Heart right ventricle (tissue), 16 donors: ENCODE measurements around the gene ADD3. TPM values are rescaled to one million over a fixed set of nuclear protein-coding genes. Genes with fewer than 3 reads are reported as not detected.
A peak's percentile ranks its signal among the peaks of the same experiment; 100 is the strongest.

ENCODE experiments used
- ATAC-seq, 8 donors: fragments of 200-7000 bp; cut with Tn5 transposase; one replicate each; pipeline ENCODE4 v1.9.1; 2020; ENCODE audit warnings: mild to moderate bottlenecking in 8 of 8, moderate library complexity in 8 of 8, moderate number of reproducible peaks in 1 of 8
- DNase-seq, 2 donors: peaks; one replicate each; pipeline ENCODE4 v3.0.0-alpha.2; 2020
- H3K27ac ChIP-seq, 10 donors: fragments of 200-600 bp; sonication (generic) in 2 of 10; one replicate each; pipeline versions ENCODE4 v1.5.0 to v1.8.0; 2020 to 2022; ENCODE audit warnings: mild to moderate bottlenecking in 3 of 10
- H3K27me3 ChIP-seq, 7 donors: fragments of 200-600 bp; one replicate each; pipeline ENCODE4 v1.8.0; 2021 to 2022; ENCODE audit warnings: mild to moderate bottlenecking in 2 of 7
- H3K36me3 ChIP-seq, 9 donors: fragments of 200-600 bp; sonication (generic) in 1 of 9; one replicate each; pipeline versions ENCODE4 v1.5.0 to v1.8.0; 2020 to 2022; ENCODE audit warnings: mild to moderate bottlenecking in 2 of 9
- H3K4me1 ChIP-seq, 9 donors: fragments of 200-600 bp; sonication (generic) in 1 of 9; one replicate each; pipeline versions ENCODE4 v1.5.0 to v1.8.0; 2020 to 2022; ENCODE audit warnings: mild to moderate bottlenecking in 4 of 9
- H3K4me3 ChIP-seq, 10 donors: fragments of 200-600 bp; sonication (generic) in 2 of 10; one replicate each; pipeline versions ENCODE4 v1.5.0 to v1.8.0; 2020 to 2022; ENCODE audit warnings: mild to moderate bottlenecking in 7 of 10, moderate library complexity in 2 of 10
- H3K9me3 ChIP-seq, 11 donors: fragments of 200-600 bp in 10 of 11; sonication (generic) in 2 of 11; one replicate each; pipeline versions ENCODE4 v1.5.0 to v1.8.0; 2013 to 2022; ENCODE audit warnings: mild to moderate bottlenecking in 2 of 11, control low read depth in 1 of 11, moderate library complexity in 1 of 11
- CTCF ChIP-seq, 9 donors: fragments of 200-600 bp; sonication (generic) in 2 of 9; IDR thresholded peaks; one replicate each; pipeline versions ENCODE4 v1.5.0 to v1.8.0; 2021 to 2022; ENCODE audit warnings: antibody characterized with exemption in 9 of 9, mild to moderate bottlenecking in 5 of 9, moderate library complexity in 1 of 9
- WGBS, 2 donors: extraction: QIAGEN DNeasy Blood & Tissue Kit; methylation state at CpG; one replicate each; pipeline ENCODE4 v1.1.7; 2013; ENCODE audit warnings: inconsistent platforms in 1 of 2; 5-methylcytosine and 5-hydroxymethylcytosine counted together
- intact Hi-C, 10 donors: fragments of 100-400 bp; cut with DNase I; formaldehyde crosslinking; loops; one replicate each; pipeline versions ENCODE4 v1.11.1 to v1.14.2; 2022
- polyA plus RNA-seq, 2 donors: library from polyadenylated mRNA; stranded (reverse); fragments of 200-250 nt; gene quantifications; one replicate each; pipeline ENCODE4 v1.2.3, GENCODE V29; 2013
- total RNA-seq, 10 donors: library from RNA; stranded (reverse); fragmentation: NEBNext Ultra II Directional in 3 of 10; extraction: Animal tissue kit (Norgen Biotek cat#: 25700) in 3 of 10; gene quantifications; one replicate each; pipeline versions ENCODE4 v1.2.1 to v1.2.4, GENCODE V29; 2021 to 2023
- donor health status: Arrhythmogenic right ventricular cardiomyopathy.
- donor health status: ischemic (EF 13 %, LVEDD 7.1; RV severe dilation, severe dysfunction).
- donor health status: healthy with polysubstance abuse.
- donor health status: DM: no; HTN: yes; CAD: no.
- donor health status: DM: no; HTN: no; CAD: no.
- donor health status: ischemic (EF 25% LVEDD 6.9; RV normal size, moderate dysfunction).
- donor health status: ischemic (EF 25% LVEDD 5.7; RV mildly dilated, moderate dysfunction).
- donor health status: healthy.
- donor health status: DM: yes; HTN: yes; CAD: no.
- donor health status: Ischemic cardiomyopathy.
- donor health status: ischemic (EF 35%, LVEDD 5.7; RV mildly dilated, moderate dysfunction).
- donor health status: nonischemic (EF 11% LVEDD 7.7; RV severe dilation, severe dysfunction).
- donor health status: DM: yes; HTN: yes; CAD: no.
- donor health status: PGD.
- donor health status: ischemic (EF 29% LVEDD 5.4; RV normal size, mild dysfunction).
- donor health status: nonischemic (EF 23%, LVEDD 6.1; RV moderate dilation, normal function).

Gene ADD3
- total and polyA plus RNA-seq, 12 donors: 28.0 to 106 (median 87.8) TPM

DNA sequence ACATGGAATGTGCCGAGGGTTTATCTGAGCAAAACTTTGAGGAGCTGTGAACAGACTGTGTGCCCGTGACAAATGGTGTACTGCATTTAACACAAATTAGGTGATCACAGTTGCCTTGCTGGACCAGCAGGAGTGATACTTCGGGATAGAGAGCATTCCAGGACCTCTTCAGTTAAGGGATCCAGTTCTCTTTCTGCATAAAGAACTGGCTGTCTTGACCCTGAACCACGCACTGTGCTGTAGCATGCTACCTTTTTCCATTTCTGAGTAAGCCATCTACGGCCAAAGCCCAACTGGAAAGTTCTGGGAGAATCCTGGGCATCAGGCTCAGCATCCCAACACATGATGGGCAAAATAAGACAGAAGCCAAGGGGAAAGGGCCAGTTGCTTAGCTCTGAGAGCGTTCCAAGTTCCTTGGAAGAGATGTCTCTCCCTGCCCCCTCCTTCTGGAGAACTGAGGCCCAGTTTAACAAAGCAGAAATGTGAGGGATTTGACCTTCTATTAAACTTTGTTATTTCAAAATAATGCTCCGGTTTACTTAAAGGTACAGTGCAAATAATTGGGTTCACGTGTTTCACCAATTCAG lies 37.9 kb upstream of the ADD3 start:
- no peaks in the 10 kb centered on the region for H3K9me3 ChIP-seq
- no peak for TF ChIP-seq CTCF (IDR thresholded peaks at IDR 0.05)
- no peaks in the 10 kb centered on the region for H3K36me3 ChIP-seq
- H3K27ac ChIP-seq: peak overlapping the region in 7 of 10 donors; percentile 11 to 68 (median 29)
- DNase-seq (no peak), ATAC-seq (peak in 1 of 8 donors; percentile 35)
- intact Hi-C loops: loop anchor here in 5 of 10 donors (5.0 to 10.0 kb wide), 3 partner anchors 37 to 85 kb away; partner anchors contain the start of gene ADD3 (in 1 of the 5)
- H3K4me1 ChIP-seq: peaks cover 17 to 54% (median 37%) of the 10 kb centered on the region in 9 donors
- 74 to 75% methylated on average over 8 of the region's 8 CpGs for WGBS, 2 donors
- no peak overlapping the region for H3K4me3 ChIP-seq
- no peaks in the 10 kb centered on the region for H3K27me3 ChIP-seq

DNA sequence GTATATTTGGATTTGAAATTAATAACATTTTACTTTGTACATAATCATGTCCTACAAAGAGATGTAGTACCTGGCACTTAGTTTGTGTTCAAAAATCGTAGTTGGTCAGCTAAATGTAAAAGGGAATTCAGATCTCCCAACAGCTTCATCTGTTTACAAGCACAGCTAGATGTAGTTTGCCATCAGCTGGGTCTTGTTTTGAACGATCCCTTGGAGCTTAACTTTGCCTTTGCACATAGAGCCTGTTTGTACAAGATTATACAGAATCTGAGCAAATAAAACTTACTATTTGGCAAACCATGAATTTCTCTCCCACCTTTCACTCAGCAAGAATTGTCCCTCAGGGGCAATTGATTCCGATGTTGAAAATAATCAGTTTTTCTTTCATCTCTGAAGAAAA lies 36.1 kb upstream of the ADD3 start:
- intact Hi-C loops: loop anchor here in 3 of 10 donors (10.0 kb wide), 1 partner anchor 87 kb away; no protein-coding TSS in a partner anchor
- H3K27me3 ChIP-seq: no peaks in the 10 kb centered on the region
- H3K4me3 ChIP-seq: no peak overlapping the region
- peaks cover 16 to 37% (median 28%) of the 10 kb centered on the region in 9 donors for H3K4me1 ChIP-seq
- no peak for ATAC-seq
- WGBS, 2 donors: 76 to 82% methylated on average over 3 of the region's 3 CpGs
- no peak for DNase-seq
- no peaks in the 10 kb centered on the region for H3K9me3 ChIP-seq
- H3K27ac ChIP-seq: no peak overlapping the region
- TF ChIP-seq CTCF (IDR thresholded peaks at IDR 0.05): no peak
- no peaks in the 10 kb centered on the region for H3K36me3 ChIP-seq

GRCh38 chr10:109972372-109973001 lies 35.3 kb upstream of the ADD3 start:
- TF ChIP-seq CTCF (IDR thresholded peaks at IDR 0.05): no peak

DNA sequence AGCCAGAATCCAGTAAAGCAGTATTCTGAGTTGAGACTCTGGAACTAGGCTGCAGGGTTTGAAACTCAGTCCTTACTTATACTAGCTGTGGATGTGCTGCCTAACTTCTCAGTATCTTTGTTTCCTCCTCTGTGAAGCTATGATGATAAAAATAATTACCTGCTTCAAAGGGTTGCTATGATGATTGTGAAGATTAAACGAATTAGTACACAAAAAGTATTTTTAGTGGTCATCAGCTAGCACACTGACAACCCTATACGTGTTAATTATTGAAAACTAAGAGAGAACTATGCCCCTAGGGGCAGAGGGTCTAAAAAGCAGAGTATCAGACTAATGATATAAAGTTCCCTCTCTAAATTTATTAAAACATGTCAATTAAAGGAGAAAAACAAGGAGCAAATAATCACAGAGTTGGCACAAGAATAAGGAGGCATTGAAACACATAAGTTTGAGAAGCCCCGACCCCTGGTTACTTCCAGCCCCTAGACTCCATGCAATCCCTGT lies 34.4 kb upstream of the ADD3 start:
- no peak for TF ChIP-seq CTCF (IDR thresholded peaks at IDR 0.05)
- DNase-seq (no peak), ATAC-seq (no peak)
- Histone ChIP-seq H3K27ac (no peak overlapping the region), H3K4me1 (peaks cover 3 to 35% (median 17%) of the 10 kb centered on the region in 9 donors), H3K4me3 (no peak overlapping the region), H3K27me3 (no peaks in the 10 kb centered on the region), H3K36me3 (no peaks in the 10 kb centered on the region), H3K9me3 (no peaks in the 10 kb centered on the region)
- intact Hi-C loops: loop anchor here in 3 of 10 donors (10.0 kb wide), 1 partner anchor 89 kb away; no protein-coding TSS in a partner anchor
- 83 to 85% methylated on average over 3 of the region's 3 CpGs for WGBS, 2 donors

More at GRCh38 chr10:109972372-109973001, 35.3 kb upstream of the ADD3 start:
- ATAC-seq: no peak
- 94 to 97% methylated on average over 2 of the region's 2 CpGs for WGBS, 2 donors
- no peaks in the 10 kb centered on the region for H3K9me3 ChIP-seq
- DNase-seq: no peak
- intact Hi-C loops: loop anchor here in 3 of 10 donors (10.0 kb wide), 1 partner anchor 88 kb away; no protein-coding TSS in a partner anchor
- no peaks in the 10 kb centered on the region for H3K36me3 ChIP-seq
- H3K4me1 ChIP-seq: peaks cover 11 to 35% (median 22%) of the 10 kb centered on the region in 9 donors
- H3K27ac ChIP-seq: no peak overlapping the region
- no peak overlapping the region for H3K4me3 ChIP-seq
- H3K27me3 ChIP-seq: no peaks in the 10 kb centered on the region
